Suprapubic skin (tissue), 4 donors: ENCODE results near the gene MCF2L. TPM values are rescaled to one million over a fixed set of nuclear protein-coding genes. Genes with fewer than 3 reads are reported as not detected.

Source experiments
- DNase-seq, 2 donors: peaks; one replicate each; pipeline ENCODE4 v3.0.0-alpha.2; 2019; ENCODE audit warnings: low spot score in 2 of 2
- H3K27ac ChIP-seq: fragments of 200-600 bp; sonication (generic); one replicate; pipeline ENCODE4 v1.5.1; 2019
- H3K27me3 ChIP-seq: fragments of 200-600 bp; sonication (generic); one replicate; pipeline ENCODE4 v1.5.1; 2019
- H3K36me3 ChIP-seq: fragments of 200-600 bp; sonication (generic); one replicate; pipeline ENCODE4 v1.5.1; 2019
- H3K4me1 ChIP-seq: fragments of 200-600 bp; sonication (generic); one replicate; pipeline ENCODE4 v1.5.1; 2019
- H3K4me3 ChIP-seq: fragments of 200-600 bp; sonication (generic); one replicate; pipeline ENCODE4 v1.5.1; 2019; ENCODE audit warnings: mild to moderate bottlenecking
- H3K9me3 ChIP-seq: fragments of 200-600 bp; sonication (generic); one replicate; pipeline ENCODE4 v1.5.1; 2019
- EP300 ChIP-seq: sonication (generic); formaldehyde crosslinking; IDR thresholded peaks from one replicate; pipeline ENCODE4 v1.6.1; 2017; ENCODE audit warnings: antibody characterized with exemption
- POLR2A ChIP-seq, 2 donors: fragments of 450-650 bp; IDR thresholded peaks; one replicate each; pipeline ENCODE4 v1.6.1; 2017; ENCODE audit warnings: antibody characterized with exemption in 2 of 2, mild to moderate bottlenecking in 2 of 2, moderate library complexity in 2 of 2
- POLR2AphosphoS5 ChIP-seq, 3 donors: sonication (generic); formaldehyde crosslinking; IDR thresholded peaks; one replicate each; pipeline ENCODE4 v1.6.1; 2017; ENCODE audit warnings: antibody characterized with exemption in 3 of 3
- WGBS: methylation state at CpG from one replicate; pipeline ENCODE4 v1.1.5; 2018; 5-methylcytosine and 5-hydroxymethylcytosine counted together
- total RNA-seq, 4 donors: library from RNA; depleted of rRNA; stranded (reverse); fragments of >200 nt; gene quantifications; one replicate each; pipeline ENCODE4 v1.1.0, GENCODE V29; 2016
- TF ChIP-seq, protein P1 (sequence below), 2 donors: fragments of 200-600 bp in 1 of 2; fragments of 450-650 bp in 1 of 2; sonication (generic) in 1 of 2; IDR thresholded peaks; one replicate each; pipeline ENCODE4 v1.5.1; 2016 to 2019; ENCODE audit warnings: antibody characterized with exemption in 2 of 2, mild to moderate bottlenecking in 1 of 2, moderate library complexity in 1 of 2

Gene MCF2L
- total RNA-seq, 4 donors from 2014 or later: 25.4 to 144 (median 50.0) TPM

DNA sequence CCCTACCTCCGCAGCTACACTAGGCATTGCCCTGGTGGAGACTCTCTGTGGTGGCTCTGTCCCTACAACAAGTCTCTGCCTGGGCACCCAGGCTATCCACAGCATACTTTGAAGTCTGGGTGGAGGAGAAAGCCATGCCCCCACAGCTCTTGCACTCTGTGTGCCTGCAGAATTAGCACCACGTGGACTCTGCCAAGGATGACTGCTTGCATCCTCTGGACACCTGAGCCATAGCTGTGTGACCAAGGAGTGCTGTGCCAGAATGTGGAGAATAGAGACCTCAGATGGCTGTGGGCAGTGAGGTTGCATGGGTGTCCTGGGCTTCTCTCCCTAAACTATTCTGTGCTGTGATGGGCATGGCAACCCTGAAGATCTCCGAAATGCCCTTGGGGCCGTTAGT, 21.2 kb upstream of the MCF2L start:
- Histone ChIP-seq H3K27ac (no peak overlapping the region), H3K27me3 (no peaks in the 10 kb centered on the region), H3K36me3 (no peaks in the 10 kb centered on the region), H3K9me3 (no peaks in the 10 kb centered on the region), H3K4me1 (peaks cover 10% of the 10 kb centered on the region), H3K4me3 (no peak overlapping the region)
- no peak for TF ChIP-seq POLR2AphosphoS5 (IDR thresholded peaks at IDR 0.05)
- TF ChIP-seq POLR2A (IDR thresholded peaks at IDR 0.05): no peak
- TF ChIP-seq EP300: no peak
- TF ChIP-seq, protein P1, sequence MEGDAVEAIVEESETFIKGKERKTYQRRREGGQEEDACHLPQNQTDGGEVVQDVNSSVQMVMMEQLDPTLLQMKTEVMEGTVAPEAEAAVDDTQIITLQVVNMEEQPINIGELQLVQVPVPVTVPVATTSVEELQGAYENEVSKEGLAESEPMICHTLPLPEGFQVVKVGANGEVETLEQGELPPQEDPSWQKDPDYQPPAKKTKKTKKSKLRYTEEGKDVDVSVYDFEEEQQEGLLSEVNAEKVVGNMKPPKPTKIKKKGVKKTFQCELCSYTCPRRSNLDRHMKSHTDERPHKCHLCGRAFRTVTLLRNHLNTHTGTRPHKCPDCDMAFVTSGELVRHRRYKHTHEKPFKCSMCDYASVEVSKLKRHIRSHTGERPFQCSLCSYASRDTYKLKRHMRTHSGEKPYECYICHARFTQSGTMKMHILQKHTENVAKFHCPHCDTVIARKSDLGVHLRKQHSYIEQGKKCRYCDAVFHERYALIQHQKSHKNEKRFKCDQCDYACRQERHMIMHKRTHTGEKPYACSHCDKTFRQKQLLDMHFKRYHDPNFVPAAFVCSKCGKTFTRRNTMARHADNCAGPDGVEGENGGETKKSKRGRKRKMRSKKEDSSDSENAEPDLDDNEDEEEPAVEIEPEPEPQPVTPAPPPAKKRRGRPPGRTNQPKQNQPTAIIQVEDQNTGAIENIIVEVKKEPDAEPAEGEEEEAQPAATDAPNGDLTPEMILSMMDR (IDR thresholded peaks at IDR 0.05): no peak
- WGBS: 90% methylated on average over 4 of the region's 4 CpGs
- DNase-seq: no peak

DNA sequence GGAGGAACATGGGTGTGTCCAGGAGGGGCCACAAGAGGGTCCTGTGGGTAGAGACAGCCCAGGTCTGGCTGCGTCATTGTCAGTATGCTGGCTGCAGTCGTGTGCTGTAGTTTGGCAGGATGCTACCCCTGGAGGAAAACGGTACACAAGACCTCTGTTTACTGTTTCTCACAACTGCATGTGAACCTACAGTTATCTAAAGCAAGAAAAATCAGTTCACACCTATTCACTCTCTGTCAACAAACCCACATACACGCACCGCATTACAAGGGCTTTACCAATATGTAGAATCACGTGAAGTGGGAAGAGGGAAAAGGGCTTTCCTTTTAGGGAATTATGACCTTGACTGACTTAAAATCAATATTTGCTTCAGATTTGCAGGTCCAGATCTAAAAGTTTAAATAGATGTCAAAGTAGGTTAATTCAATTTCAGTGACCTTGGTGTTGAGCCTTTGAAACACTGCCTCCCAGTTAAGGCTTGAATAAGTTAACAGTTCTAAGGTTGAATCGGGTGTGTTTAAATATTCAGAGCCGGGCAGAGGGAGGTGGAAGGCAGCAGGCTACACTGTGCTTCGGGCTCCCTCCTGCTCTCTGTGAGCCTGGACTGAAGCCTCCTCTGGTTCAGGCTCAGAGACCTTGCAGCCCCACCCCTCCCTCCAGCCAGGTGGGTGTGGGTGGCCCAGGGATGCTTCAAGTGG, 17.2 kb upstream of the MCF2L start:
- H3K27me3 ChIP-seq: no peaks in the 10 kb centered on the region
- H3K27ac ChIP-seq: no peak overlapping the region
- peak in 1 of 2 donors; percentile 58 for DNase-seq
- no peak overlapping the region for H3K4me3 ChIP-seq
- WGBS: 64% methylated on average over 9 of the region's 9 CpGs
- no peaks in the 10 kb centered on the region for H3K4me1 ChIP-seq
- TF ChIP-seq POLR2A (IDR thresholded peaks at IDR 0.05) (no peak), POLR2AphosphoS5 (IDR thresholded peaks at IDR 0.05) (no peak), EP300 (no peak)
- TF ChIP-seq, protein P1 (IDR thresholded peaks at IDR 0.05): no peak
- H3K9me3 ChIP-seq: no peaks in the 10 kb centered on the region
- H3K36me3 ChIP-seq: no peaks in the 10 kb centered on the region

DNA sequence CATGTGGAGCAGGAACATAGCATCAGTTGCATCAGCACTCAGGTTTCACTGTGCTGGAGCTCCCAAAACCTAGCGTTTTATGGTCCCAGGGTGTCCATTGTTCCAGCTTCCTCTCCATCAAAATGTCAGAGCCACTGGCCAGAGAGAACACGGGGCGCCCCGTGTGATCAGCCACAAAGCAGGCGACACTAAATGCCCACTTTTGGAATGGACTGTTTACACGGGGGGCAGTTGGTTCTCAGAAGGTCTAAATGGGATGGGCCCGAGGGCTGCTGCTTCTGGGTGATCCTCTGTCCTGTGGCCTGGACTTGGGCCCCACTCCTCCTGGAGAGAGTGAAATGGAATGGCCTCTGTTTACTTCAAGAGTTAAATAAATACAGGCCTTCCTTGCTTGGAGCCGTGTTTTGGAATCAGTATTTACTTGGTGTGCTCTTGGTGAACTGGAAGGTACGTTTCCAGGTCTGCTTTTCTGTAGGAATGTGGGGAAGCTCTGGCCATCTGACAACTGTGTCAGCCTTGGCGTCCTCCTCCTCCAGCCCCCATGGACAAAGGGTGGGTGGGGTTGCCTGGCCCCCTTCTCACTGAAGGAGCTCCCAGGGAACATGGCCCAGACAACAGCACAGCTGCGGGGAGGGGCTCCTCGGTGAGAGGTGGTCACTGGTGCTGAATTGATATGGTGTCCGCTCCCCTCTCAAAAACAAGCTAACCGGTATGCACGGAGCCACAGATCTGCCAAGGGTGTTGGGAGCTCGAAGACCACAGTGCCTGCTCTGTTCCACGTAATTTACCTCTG, 16.1 kb upstream of the MCF2L start:
- no peaks in the 10 kb centered on the region for H3K36me3 ChIP-seq
- H3K27ac ChIP-seq: no peak overlapping the region
- H3K4me1 ChIP-seq: no peaks in the 10 kb centered on the region
- WGBS: 65% methylated on average over 5 of the region's 17 CpGs
- TF ChIP-seq EP300 (no peak), POLR2AphosphoS5 (IDR thresholded peaks at IDR 0.05) (no peak), POLR2A (IDR thresholded peaks at IDR 0.05) (no peak)
- TF ChIP-seq, protein P1 (IDR thresholded peaks at IDR 0.05): no peak
- no peak overlapping the region for H3K4me3 ChIP-seq
- peak; percentile 47 to 53 for DNase-seq
- no peaks in the 10 kb centered on the region for H3K27me3 ChIP-seq
- no peaks in the 10 kb centered on the region for H3K9me3 ChIP-seq

DNA sequence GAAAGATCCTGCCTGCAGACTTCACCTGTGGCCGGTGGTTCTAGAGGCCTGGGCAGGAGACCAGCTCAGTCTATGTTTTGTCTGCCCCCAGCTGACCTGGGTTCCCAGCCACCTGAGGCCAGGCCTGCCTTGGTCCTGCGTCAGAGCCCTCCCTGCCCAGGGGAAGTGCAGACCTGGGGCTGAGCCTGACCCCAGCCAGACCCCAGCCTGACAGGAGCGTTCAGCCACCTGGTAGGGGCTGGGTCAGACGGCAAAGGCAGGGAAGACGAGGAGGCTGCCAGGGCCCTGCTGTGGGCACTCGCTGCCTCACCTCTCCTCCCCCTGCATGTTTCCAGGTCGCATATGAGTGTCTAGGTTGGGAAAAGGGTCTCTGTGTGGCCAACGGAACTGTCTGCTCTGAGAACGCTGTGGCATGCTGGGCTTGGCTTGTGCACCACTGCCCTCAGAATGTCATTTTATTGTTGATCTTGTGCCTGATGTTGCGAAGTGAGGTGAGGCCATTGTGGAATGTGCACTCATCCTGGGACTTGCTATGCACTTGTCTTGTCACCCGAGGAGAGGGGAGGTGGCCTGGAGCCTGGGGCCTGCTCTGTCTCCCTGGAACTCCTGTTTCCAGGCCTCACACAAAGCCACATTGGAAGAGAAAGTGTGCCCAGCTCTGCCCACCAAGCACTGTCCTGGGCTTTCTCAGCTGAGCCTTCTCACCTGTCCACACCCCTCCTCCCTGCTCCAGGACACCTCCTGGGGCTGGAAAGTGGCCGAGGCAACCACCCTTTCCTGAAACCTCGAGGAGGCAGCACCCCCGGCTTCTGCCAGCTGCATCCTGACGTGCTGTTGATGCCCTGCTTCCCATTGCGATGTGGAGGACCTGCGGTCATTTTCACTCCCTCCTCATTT, 15.2 kb upstream of the MCF2L start:
- Histone ChIP-seq H3K9me3 (no peaks in the 10 kb centered on the region), H3K36me3 (no peaks in the 10 kb centered on the region), H3K27ac (no peak overlapping the region), H3K27me3 (peaks cover 3% of the 10 kb centered on the region), H3K4me1 (no peaks in the 10 kb centered on the region), H3K4me3 (no peak overlapping the region)
- TF ChIP-seq EP300: no peak
- TF ChIP-seq POLR2AphosphoS5 (IDR thresholded peaks at IDR 0.05): no peak
- no peak for TF ChIP-seq POLR2A (IDR thresholded peaks at IDR 0.05)
- TF ChIP-seq, protein P1 (IDR thresholded peaks at IDR 0.05): no peak
- peak; percentile 44 to 64 for DNase-seq
- 62% methylated on average over 9 of the region's 17 CpGs for WGBS
